ENCODE measurements around the gene GALNT13.
"Not testable (repeated sequence)": the region's sequence is repeated elsewhere in the genome, so short reads cannot be mapped to it uniquely, and the experiment has no call there.

The GALNT13 gene

GRCh38 chr2:154437104-154437503, 565.4 kb downstream of the GALNT13 start:
- no peak for DNase-seq

- DNase-seq = no peak
Measured at GRCh38 chr2:154439156-154439555, 567.4 kb downstream of the GALNT13 start.

DNA sequence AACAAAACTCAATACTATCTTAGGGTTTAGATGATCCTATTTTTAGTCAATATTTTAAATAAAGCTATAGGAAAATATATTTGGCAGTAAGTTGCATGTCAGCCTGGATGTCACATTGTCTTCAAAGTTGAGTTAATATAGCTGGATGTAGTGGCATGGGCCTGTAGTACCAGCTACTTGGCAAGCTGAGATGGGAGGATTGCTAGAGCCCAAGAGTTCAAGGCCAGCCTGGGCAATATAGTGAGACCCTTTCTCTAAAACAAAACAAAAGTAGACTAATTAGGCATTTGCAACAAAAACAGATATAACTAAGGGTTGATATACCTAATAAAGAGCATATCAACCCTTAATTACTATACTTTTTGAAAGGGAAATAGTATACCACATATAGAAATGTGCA, 572.2 kb downstream of the GALNT13 start:
- no peak for DNase-seq

DNA sequence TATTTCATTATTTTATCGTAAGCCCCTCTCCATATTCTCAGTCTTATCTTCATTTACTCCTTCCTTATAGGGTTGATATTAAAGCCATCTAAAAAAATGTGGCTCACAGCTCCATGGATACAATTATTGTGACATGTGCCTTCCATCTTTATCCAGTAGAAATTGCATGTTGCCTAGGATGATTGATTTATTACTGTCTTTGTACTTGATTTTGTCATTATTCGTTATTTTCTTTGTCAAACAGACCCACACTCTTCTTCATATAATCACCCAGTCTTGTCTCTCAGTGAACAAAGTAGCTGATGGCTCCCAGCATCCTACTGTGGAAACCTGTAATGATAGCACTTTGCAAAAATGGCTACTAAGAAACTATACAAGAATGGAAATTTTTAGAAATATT, 574.6 kb downstream of the GALNT13 start:
- no peak for DNase-seq

GRCh38 chr2:154447727-154448418, 576.2 kb downstream of the GALNT13 start:
- no peak for DNase-seq

DNA sequence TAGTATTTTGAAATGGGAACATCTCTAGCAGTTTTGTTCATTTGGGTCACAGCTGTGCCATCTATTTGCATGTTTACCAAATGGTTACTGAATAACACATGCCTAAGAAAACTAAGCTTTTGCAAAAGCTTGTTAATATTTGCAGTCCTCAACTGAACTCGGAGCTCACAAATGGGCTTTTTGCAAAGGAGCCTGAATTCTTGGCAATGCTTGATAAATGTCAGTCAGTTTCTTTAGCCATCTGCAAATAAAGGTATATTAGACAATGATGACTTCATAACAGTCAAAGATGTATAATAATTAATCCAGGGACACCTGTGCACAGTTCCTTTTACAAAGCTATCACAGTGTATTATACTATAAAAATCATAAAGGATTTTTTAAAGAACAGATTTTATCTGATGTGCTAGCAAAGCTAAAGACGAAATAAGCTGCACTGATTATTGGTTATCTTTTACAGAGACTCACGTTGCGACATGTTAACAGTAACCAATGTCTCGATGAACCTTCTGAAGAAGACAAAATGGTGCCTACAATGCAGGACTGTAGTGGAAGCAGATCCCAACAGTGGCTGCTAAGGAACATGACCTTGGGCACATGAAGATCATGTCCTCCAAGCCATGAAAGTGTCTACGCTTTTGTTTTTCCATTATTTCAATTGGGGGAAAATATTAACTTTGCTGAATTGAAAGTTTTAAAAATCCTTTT, 578.4 kb downstream of the GALNT13 start:
- DNase-seq = no peak

- DNase-seq = no peak
Measured at GRCh38 chr2:154452471-154452870, 580.7 kb downstream of the GALNT13 start.

DNA sequence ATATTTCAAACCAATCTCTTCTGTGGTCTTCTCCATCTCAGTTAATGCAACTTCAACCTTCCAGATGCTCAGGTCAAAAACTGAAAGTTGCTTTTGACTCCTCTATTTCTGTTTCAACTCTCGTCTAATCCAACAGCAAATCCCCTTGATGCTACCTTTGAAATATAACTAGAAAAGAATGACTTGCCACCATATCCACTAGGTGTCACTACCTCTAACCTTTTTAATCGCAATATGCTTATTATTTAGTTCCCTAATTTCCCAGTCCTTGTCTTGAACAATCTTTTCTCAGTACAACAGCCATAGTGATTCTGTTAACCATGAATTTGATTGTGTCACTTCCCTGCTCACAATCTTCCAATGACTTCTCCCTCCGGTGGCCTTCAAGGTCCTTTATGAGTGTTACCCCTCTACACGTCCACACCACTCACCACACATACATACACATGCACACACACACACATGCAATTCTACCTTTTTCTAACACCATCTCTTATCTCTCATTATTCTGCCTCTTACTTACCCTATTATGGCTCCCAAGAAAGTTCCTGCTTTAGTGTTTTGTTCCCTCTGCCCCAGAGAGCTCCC, 581.3 kb downstream of the GALNT13 start:
- DNase-seq = peak; percentile 0

DNA sequence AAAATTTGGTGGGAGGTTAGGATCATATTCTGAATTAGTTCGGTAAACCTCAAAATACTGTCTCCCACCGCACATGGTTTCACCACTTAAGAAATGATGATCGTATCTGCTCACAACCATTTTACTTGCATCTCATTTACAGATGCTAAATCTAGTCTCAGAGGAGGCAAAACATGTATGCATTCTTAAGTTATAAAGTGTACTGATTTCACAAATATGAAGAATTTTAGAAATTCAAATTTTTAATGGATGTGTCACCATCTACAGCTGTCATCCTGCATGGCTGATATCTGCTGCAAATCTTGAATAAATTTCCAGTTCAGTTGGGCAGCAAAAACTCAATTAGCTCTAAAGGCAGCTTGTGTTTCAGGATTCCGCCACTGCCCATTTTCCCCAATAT, 583.4 kb downstream of the GALNT13 start:
- DNase-seq = no peak

- DNase-seq = no peak
Measured at GRCh38 chr2:154455866-154456265, 584.1 kb downstream of the GALNT13 start.

GRCh38 chr2:154457286-154457685, 585.6 kb downstream of the GALNT13 start:
- no peak for DNase-seq

DNA sequence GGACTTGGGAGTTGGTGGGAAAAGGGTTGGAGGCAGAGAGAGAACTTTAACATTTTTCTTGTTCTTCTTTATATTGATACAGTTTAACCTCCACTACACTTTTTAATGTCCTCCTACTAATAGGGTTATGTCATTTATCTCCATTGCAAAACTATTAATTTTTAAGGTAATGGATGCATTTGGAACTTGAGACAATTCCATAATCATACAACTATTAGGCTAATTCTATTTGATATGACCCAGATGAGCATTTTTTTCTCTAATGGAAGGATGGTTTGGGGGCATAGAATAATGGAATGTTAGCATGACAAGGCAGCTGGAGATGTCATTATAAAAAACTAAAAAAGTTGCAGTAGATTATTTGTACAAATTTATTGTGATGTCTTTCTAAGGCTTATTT, 587.6 kb downstream of the GALNT13 start:
- DNase-seq = no peak

- DNase-seq = no peak
Measured at GRCh38 chr2:154462634-154463033, 590.9 kb downstream of the GALNT13 start.

DNA sequence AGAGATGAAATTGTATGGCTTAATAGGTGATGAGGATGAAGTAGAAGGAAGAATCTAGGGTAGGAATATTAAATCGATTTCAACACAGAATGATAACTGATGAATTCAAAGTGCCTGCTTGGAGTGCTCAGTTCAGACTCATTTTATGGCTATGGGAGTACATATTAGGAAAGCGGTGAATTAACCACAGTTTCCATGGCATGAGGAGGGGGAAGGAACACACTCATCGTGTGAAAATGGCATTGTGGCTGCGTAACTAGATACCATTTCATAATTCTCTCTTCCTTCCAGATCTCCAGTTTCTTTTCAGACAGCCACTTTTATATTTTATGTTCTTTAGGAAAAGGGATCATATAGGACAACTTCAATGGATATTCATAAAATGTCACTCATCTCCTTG, 594.5 kb downstream of the GALNT13 start:
- no peak for DNase-seq

GRCh38 chr2:154470376-154470775, 598.7 kb downstream of the GALNT13 start:
- DNase-seq = no peak

DNA sequence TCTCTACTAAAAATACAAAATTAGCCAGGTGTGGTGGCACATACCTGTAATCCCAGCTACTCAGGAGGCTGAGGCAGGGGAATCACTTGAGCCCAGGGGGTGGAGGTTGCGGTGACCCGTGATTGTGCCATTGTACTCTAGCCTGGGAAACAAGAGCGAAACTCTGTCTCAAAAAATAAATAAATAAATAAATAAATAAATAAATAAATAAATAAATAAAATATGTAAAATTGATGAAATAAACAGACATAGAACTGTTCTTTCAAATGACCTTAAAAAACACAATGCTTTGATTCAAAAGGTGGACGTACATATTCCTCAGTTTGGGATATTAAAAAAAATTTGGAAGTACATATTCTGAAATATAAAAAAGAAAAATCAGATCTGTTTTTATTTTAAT, 599.8 kb downstream of the GALNT13 start:
- not testable (repeated sequence) for DNase-seq

DNA sequence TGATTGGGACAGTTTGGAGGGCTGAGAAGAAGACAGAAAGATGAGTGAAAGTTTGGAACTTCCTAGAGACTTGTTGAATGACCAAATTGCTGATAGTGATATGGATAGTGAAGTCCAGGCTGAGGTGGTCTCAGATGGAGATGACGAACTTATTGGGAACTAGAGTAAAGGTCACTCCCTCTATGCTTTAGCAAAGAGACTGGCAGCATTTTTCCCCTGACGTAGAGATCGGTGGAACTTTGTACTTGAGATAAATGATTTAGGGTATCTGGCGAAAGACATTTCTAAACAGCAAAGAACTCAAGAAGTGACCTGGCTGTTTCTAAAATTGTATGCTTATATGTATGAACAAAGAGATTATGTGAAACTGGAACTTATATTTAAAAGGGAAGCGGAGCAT, 605.6 kb downstream of the GALNT13 start:
- DNase-seq = no peak

DNA sequence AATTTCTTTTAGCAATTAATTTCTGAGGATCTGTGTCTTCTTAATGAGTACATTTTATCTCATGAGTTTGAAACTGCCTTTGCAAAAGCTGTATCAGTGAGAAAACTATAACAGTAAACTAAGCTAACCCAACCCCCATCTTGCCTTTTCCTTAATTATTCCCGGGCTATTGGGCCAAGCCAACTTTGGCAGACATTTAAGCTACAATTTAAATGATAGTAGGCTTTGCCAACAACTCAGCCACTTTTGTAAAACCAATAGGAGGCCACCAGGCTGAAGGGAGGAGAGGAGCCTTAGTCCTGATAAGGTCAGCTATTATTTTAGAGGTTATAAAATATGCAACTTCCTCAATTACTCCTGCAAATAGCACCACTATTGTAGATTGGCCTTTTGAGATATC, 608.8 kb downstream of the GALNT13 start:
- DNase-seq = no peak

DNA sequence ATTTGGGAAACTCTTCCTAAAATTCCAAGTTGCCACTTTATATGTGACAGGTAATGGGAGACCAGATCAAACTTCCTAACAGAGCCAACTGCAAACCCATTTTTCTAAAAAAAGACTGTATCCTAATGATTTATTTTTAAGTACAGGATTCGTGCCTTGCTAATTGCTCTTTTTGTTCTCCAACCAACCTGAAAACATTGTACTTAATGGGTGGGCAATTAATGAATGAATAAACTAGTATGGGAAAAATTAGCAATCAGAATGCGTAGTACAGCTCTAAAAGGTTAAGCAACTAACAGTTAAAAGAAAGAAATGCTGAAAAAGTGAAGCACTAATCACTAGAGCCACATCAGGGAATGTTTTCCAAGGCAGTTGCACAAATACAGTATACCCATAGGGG, 609.6 kb downstream of the GALNT13 start:
- DNase-seq = no peak

DNA sequence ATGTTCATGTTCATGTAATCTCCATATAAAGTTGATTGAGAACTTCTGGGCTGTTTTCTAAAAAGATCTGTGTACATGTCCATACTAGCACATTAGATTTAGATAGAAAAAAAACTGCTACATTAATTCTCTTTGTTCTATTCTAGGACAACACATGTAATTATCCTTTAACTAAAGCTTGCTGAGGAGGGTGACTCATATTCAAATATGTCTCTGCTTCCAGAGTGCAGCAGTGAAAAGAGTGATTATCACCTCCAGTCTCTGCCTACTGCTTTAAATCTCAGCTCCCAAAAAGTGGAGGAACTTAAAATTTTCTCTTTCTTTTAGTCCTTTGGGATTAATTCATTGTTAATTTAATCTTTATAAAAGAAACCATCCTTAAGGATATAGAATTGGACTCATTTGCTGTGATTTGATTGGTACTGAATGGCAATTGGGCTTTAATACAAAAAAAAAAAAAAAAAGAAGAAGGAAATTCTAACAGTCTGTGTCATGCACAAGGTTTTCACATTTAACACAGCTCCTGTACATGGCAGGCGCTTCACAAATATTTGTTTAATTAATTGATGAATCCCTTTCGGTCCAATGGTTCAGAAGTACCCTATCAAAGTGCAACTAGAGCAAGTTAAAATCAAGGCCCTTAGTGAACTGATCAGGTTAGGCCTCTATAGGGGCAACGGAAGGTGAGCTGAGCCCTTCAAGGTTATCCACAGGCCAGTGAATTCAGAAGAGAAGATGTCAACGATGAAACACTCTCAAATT, 612.8 kb downstream of the GALNT13 start:
- no peak for DNase-seq

- no peak for DNase-seq
Measured at GRCh38 chr2:154488801-154489200, 617.1 kb downstream of the GALNT13 start.

DNA sequence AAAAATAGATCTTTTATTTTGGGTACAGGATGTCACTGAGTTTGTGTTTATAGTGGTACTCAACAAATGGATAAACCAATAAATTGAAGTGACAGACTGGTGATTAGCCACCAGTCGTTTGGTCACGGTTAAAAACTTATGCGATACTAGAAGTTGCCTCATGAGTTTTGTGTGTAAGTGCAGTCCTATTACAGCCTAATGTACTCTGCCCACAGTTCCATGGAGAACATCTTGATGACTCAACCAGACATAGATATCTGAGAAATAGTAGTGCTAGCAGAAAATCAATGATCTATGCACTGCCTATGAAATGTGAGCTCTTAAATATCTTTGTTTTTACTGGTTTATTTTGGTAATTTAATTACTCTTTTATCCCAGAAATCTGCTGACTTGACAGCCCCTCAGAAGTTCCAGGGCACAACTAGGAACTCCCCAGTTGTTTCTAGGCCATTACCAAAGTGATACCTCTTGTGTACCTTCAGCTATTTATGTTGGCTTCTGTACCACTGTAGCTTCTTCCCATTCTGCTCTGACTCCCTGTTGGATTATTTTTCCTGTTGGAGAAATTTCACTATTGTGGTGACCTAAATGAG, 617.6 kb downstream of the GALNT13 start:
- no peak for DNase-seq

GRCh38 chr2:154490530-154490929, 618.8 kb downstream of the GALNT13 start:
- no peak for DNase-seq

All from activated CD4-positive, alpha-beta T cell treated with anti-CD3 and anti-CD28 coated beads, Interleukin-10, Interleukin-2, amounts not matched to agents 100 ng/mL and 50 ng/mL, durations not matched to agents 16 hours and 8 hours (primary cell).